Cardiac fibroblast (primary cell): ENCODE data around the gene UQCR11.

Experiments
- DNase-seq, 2 donors: peaks; one replicate each; pipeline versions ENCODE4 v3.0.0 to v3.0.0-alpha.2; 2010; ENCODE audit warnings: low read depth in 2 of 2
- H3K4me3 ChIP-seq, 2 donors: replicated peaks in 1 of 2; 1 replicate in 1 of 2; 2 replicates in 1 of 2; pipeline ENCODE4 v1.5.1; 2011; ENCODE audit warnings: low read depth in 2 of 2, low read length in 2 of 2, mild to moderate bottlenecking in 2 of 2, moderate library complexity in 1 of 2
- CTCF ChIP-seq: IDR thresholded peaks from one replicate; pipeline ENCODE4 v1.5.1; 2011; ENCODE audit warnings: low read depth, mild to moderate bottlenecking, low read length, inconsistent platforms

Gene UQCR11

GRCh38 chr19:1560286-1560882 is 44.9 kb downstream of the UQCR11 start:
- no peak for DNase-seq
- H3K4me3 ChIP-seq = no peak overlapping the region
- no peak for TF ChIP-seq CTCF

GRCh38 chr19:1558552-1558951 is 46.7 kb downstream of the UQCR11 start:
- no peak for DNase-seq
- no peak overlapping the region for H3K4me3 ChIP-seq
- TF ChIP-seq CTCF = no peak

GRCh38 chr19:1556390-1557070 is 48.7 kb downstream of the UQCR11 start:
- no peak overlapping the region for H3K4me3 ChIP-seq
- no peak for DNase-seq
- TF ChIP-seq CTCF = no peak

- no peak for DNase-seq
- H3K4me3 ChIP-seq = no peak overlapping the region
- TF ChIP-seq CTCF = no peak
These were observed 49.5 kb downstream of the UQCR11 start for GRCh38 chr19:1555487-1556389.

GRCh38 chr19:1554968-1555367 is 50.3 kb downstream of the UQCR11 start:
- no peak for DNase-seq
- no peak for TF ChIP-seq CTCF
- no peak overlapping the region for H3K4me3 ChIP-seq

- DNase-seq = no peak
- TF ChIP-seq CTCF = no peak
- no peak overlapping the region for H3K4me3 ChIP-seq
These were observed 51.8 kb downstream of the UQCR11 start for GRCh38 chr19:1553415-1553814.
